ENCODE results near the gene NBR1. TPM values are rescaled to one million over a fixed set of nuclear protein-coding genes. Genes with fewer than 3 reads are reported as not detected.
"Not testable (repeated sequence)": the region's sequence is repeated elsewhere in the genome, so short reads cannot be mapped to it uniquely, and the experiment has no call there.

NBR1 gene
- polyA plus RNA-seq, 1 donor (not counting 4 experiments of a cell fraction or from before 2014, with no cell fraction given): 65.7 TPM

- Histone ChIP-seq H3K27ac (ENCODE audit: control insufficient read depth, insufficient read depth, low read length) (no peak overlapping the region), H3K9me3 (ENCODE audit: control insufficient read depth, low read depth, low read length) (no peaks in the 10 kb centered on the region), H3K27me3 (ENCODE audit: control insufficient read depth, extremely low read depth, insufficient read depth, low read length) (no peaks in the 10 kb centered on the region), H2AFZ (ENCODE audit: control insufficient read depth, low read length) (no peak overlapping the region), H3K4me1 (ENCODE audit: control insufficient read depth, extremely low read depth, insufficient read depth, low read length) (peaks cover 19% of the 10 kb centered on the region), H3K9me1 (ENCODE audit: control insufficient read depth, extremely low read depth, insufficient read depth, low read length) (no peaks in the 10 kb centered on the region), H3K9ac (ENCODE audit: control insufficient read depth, extremely low read depth, insufficient read depth, low read length) (no peak overlapping the region), H4K20me1 (ENCODE audit: control insufficient read depth, extremely low read depth, insufficient read depth, low read length) (no peaks in the 10 kb centered on the region), H3K79me2 (ENCODE audit: control insufficient read depth, insufficient read depth, low read length) (peaks cover 10% of the 10 kb centered on the region), H3K4me3 (ENCODE audit: control insufficient read depth in 2 of 3, extremely low read depth in 1 of 3, insufficient read depth in 2 of 3, low read depth in 1 of 3, low read length in 3 of 3) (no peak overlapping the region), H3K4me2 (ENCODE audit: control insufficient read depth, extremely low read depth, insufficient read depth, low read depth, low read length) (no peak overlapping the region), H3K36me3 (ENCODE audit: control insufficient read depth in 2 of 2, extremely low read depth in 1 of 2, insufficient read depth in 2 of 2, low read length in 2 of 2) (peaks cover 9 to 18% of the 10 kb centered on the region in 2 experiments)
- dilution Hi-C loops (cut with MboI; ENCODE audit: extremely low pct_ligation_motif_present, low sequenced_read_pairs): no loop called here
- DNase-seq (ENCODE audit: low read depth, low spot score): no peak
- TF ChIP-seq EZH2 (IDR thresholded peaks at IDR 0.05; ENCODE audit: low read length) (no peak), CTCF (optimal IDR thresholded peaks at IDR 0.05 in 1 of 3, IDR thresholded peaks at IDR 0.05 in 1 of 3, conservative IDR thresholded peaks at IDR 0.05 in 1 of 3; ENCODE audit: extremely low read depth in 1 of 3, insufficient read depth in 2 of 3, low read length in 3 of 3) (no peak)
- FAIRE-seq: no peak
These were observed 38.9 kb upstream of the NBR1 start for GRCh38 chr17:43132117-43132516.

- DNase-seq (ENCODE audit: low read depth, low spot score); H4K20me1 ChIP-seq (ENCODE audit: control insufficient read depth, extremely low read depth, insufficient read depth, low read length); H3K79me2 ChIP-seq (ENCODE audit: control insufficient read depth, insufficient read depth, low read length); FAIRE-seq; H3K9ac ChIP-seq (ENCODE audit: control insufficient read depth, extremely low read depth, insufficient read depth, low read length); H3K4me2 ChIP-seq (ENCODE audit: control insufficient read depth, extremely low read depth, insufficient read depth, low read depth, low read length); dilution Hi-C loops (cut with MboI; ENCODE audit: extremely low pct_ligation_motif_present, low sequenced_read_pairs); H3K27ac ChIP-seq (ENCODE audit: control insufficient read depth, insufficient read depth, low read length); H3K4me3 ChIP-seq (ENCODE audit: control insufficient read depth in 2 of 3, extremely low read depth in 1 of 3, insufficient read depth in 2 of 3, low read depth in 1 of 3, low read length in 3 of 3); H2AFZ ChIP-seq (ENCODE audit: control insufficient read depth, low read length); H3K9me1 ChIP-seq (ENCODE audit: control insufficient read depth, extremely low read depth, insufficient read depth, low read length); H3K27me3 ChIP-seq (ENCODE audit: control insufficient read depth, extremely low read depth, insufficient read depth, low read length); H3K9me3 ChIP-seq (ENCODE audit: control insufficient read depth, low read depth, low read length): not testable (repeated sequence)
- Histone ChIP-seq H3K36me3 (ENCODE audit: control insufficient read depth in 2 of 2, extremely low read depth in 1 of 2, insufficient read depth in 2 of 2, low read length in 2 of 2) (peaks cover 9 to 18% of the 10 kb centered on the region in 2 experiments), H3K4me1 (ENCODE audit: control insufficient read depth, extremely low read depth, insufficient read depth, low read length) (peaks cover 13% of the 10 kb centered on the region)
These were observed 37.6 kb upstream of the NBR1 start for GRCh38 chr17:43133439-43133838.

GRCh38 chr17:43134774-43135453 is 36.1 kb upstream of the NBR1 start:
- Histone ChIP-seq H3K4me1 (ENCODE audit: control insufficient read depth, extremely low read depth, insufficient read depth, low read length) (peaks cover under 1% of the 10 kb centered on the region), H3K36me3 (ENCODE audit: control insufficient read depth in 2 of 2, extremely low read depth in 1 of 2, insufficient read depth in 2 of 2, low read length in 2 of 2) (peaks cover 9 to 18% of the 10 kb centered on the region in 2 experiments), H3K9ac (ENCODE audit: control insufficient read depth, extremely low read depth, insufficient read depth, low read length) (no peak overlapping the region), H2AFZ (ENCODE audit: control insufficient read depth, low read length) (no peak overlapping the region), H3K9me3 (ENCODE audit: control insufficient read depth, low read depth, low read length) (no peaks in the 10 kb centered on the region), H3K79me2 (ENCODE audit: control insufficient read depth, insufficient read depth, low read length) (peaks cover 5% of the 10 kb centered on the region), H4K20me1 (ENCODE audit: control insufficient read depth, extremely low read depth, insufficient read depth, low read length) (no peaks in the 10 kb centered on the region), H3K4me3 (ENCODE audit: control insufficient read depth in 2 of 3, extremely low read depth in 1 of 3, insufficient read depth in 2 of 3, low read depth in 1 of 3, low read length in 3 of 3) (no peak overlapping the region), H3K4me2 (ENCODE audit: control insufficient read depth, extremely low read depth, insufficient read depth, low read depth, low read length) (no peak overlapping the region), H3K27ac (ENCODE audit: control insufficient read depth, insufficient read depth, low read length) (no peak overlapping the region), H3K9me1 (ENCODE audit: control insufficient read depth, extremely low read depth, insufficient read depth, low read length) (no peaks in the 10 kb centered on the region), H3K27me3 (ENCODE audit: control insufficient read depth, extremely low read depth, insufficient read depth, low read length) (no peaks in the 10 kb centered on the region)
- DNase-seq (ENCODE audit: low read depth, low spot score) (no peak), FAIRE-seq (no peak)
- dilution Hi-C loops (cut with MboI; ENCODE audit: extremely low pct_ligation_motif_present, low sequenced_read_pairs): no loop called here
- TF ChIP-seq EZH2 (IDR thresholded peaks at IDR 0.05; ENCODE audit: low read length) (no peak), CTCF (optimal IDR thresholded peaks at IDR 0.05 in 1 of 3, IDR thresholded peaks at IDR 0.05 in 1 of 3, conservative IDR thresholded peaks at IDR 0.05 in 1 of 3; ENCODE audit: extremely low read depth in 1 of 3, insufficient read depth in 2 of 3, low read length in 3 of 3) (no peak)

All from keratinocyte (primary cell).